ENCODE results near the gene PLXNA4.

PLXNA4 gene

DNA sequence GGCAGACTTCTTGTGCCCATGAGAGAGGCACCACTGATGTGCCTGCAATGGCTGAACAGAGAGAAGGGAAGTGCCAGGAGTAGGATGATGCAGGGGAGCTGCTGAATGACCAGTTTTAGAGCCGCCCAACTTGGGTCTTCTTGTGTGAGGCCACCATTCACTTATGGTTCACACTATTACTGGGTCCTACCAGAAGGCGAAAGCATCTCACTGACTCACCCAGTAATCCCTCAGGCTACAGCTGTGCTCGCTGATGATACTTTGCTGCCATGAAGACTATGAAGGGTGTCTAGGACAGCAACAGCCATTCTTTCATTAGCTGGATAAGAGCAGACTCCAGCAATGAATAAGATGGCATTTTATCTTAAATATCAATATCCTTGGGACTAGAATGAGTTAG is 47.6 kb downstream of the PLXNA4 start:
- in situ Hi-C loops (cut with HindIII; ENCODE audit: low pct_ligation_motif_present, low sequenced_read_pairs) = no loop called here
- no peak for DNase-seq
- no peaks in the 10 kb centered on the region for H3K36me3 ChIP-seq (replicated peaks)
- H3K4me3 ChIP-seq (ENCODE audit: low read depth, low read length) = no peak overlapping the region
- H3K27ac ChIP-seq = no peak overlapping the region
- no peaks in the 10 kb centered on the region for H3K27me3 ChIP-seq (replicated peaks)
- TF ChIP-seq, protein P1, sequence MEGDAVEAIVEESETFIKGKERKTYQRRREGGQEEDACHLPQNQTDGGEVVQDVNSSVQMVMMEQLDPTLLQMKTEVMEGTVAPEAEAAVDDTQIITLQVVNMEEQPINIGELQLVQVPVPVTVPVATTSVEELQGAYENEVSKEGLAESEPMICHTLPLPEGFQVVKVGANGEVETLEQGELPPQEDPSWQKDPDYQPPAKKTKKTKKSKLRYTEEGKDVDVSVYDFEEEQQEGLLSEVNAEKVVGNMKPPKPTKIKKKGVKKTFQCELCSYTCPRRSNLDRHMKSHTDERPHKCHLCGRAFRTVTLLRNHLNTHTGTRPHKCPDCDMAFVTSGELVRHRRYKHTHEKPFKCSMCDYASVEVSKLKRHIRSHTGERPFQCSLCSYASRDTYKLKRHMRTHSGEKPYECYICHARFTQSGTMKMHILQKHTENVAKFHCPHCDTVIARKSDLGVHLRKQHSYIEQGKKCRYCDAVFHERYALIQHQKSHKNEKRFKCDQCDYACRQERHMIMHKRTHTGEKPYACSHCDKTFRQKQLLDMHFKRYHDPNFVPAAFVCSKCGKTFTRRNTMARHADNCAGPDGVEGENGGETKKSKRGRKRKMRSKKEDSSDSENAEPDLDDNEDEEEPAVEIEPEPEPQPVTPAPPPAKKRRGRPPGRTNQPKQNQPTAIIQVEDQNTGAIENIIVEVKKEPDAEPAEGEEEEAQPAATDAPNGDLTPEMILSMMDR (IDR thresholded peaks at IDR 0.05; ENCODE audit: low read depth, low read length, missing control alignments) = no peak

DNA sequence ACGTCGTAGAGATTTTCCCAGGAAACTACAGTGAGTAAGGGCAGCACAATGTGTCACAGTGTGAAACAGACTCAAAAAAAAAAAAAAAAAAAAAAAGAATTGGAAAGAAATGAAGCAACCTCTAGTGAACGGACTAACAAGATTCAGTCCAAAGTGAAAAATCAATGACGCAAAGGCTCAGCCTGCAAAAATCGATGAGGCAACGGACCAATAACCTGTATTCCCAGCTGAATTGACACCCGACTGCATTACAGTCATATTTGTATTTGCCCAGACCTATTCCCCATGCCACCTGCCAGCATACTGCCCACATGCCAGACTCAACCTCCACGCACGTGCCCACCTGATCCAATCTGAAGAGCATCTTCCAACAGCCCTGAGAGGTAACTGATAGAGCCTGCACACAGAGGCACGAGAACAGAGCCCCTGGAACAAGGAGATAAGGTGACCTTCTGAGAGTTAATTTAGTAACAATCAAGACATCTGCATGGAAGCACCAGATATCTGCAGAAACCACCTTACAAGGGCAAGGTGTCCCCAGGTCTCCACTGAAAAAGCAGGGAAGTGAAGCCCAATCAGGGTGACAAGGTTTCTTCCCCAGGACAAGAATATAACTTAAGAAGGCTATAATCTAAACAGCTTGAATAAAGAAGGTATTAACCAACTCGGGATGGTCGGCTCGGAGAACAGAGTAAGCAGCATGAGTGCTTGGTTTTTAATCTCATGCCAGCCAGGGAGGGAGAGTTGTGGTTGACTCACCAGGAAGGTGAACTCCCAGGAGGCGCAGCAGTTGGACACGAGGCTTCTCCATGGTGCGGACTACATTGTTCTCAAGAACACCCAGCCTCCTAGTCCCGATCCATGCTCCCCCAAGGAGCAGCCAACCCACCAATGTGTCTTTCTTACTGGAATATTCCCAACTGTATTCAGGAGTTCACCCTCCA is 48.5 kb downstream of the PLXNA4 start:
- Histone ChIP-seq H3K27ac (no peak overlapping the region), H3K4me3 (ENCODE audit: low read depth, low read length) (no peak overlapping the region), H3K27me3 (replicated peaks) (no peaks in the 10 kb centered on the region), H3K36me3 (replicated peaks) (no peaks in the 10 kb centered on the region)
- TF ChIP-seq, protein P1 (IDR thresholded peaks at IDR 0.05; ENCODE audit: low read depth, low read length, missing control alignments) = no peak
- no peak for DNase-seq
- in situ Hi-C loops (cut with HindIII; ENCODE audit: low pct_ligation_motif_present, low sequenced_read_pairs) = no loop called here

DNA sequence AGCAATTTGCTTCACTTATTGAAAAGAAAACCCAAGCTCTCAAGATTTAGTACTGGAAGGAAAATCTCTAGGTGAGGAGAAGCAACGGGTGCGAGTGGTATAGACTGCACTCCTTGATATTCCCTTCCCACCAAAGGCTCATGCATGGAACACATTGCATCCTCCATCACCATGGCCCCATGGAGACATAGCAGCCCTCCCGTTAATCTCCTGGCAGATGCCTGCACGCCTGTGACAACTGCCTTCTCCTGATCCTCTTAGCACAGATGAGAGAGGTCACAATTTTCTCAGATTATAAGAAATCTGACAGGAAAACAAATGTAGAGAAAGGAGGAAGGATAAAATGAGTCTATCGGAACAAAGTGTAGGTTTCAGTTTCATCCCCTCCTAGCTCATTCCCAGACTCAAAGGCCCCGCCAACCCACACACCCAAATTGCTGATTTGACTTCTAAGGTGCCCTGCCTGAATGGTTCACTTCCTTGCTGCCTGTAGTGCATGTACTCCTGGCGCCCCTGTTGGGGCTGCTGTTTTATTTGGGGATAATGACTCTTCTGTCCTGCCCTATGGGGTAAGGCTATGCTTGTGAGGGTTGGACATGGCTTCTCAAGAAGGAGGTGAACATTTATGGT is 50.0 kb downstream of the PLXNA4 start:
- in situ Hi-C loops (cut with HindIII; ENCODE audit: low pct_ligation_motif_present, low sequenced_read_pairs) = no loop called here
- H3K36me3 ChIP-seq (replicated peaks) = no peaks in the 10 kb centered on the region
- no peak for DNase-seq
- no peak overlapping the region for H3K4me3 ChIP-seq (ENCODE audit: low read depth, low read length)
- no peak overlapping the region for H3K27ac ChIP-seq
- no peaks in the 10 kb centered on the region for H3K27me3 ChIP-seq (replicated peaks)
- TF ChIP-seq, protein P1 (IDR thresholded peaks at IDR 0.05; ENCODE audit: low read depth, low read length, missing control alignments) = no peak

DNA sequence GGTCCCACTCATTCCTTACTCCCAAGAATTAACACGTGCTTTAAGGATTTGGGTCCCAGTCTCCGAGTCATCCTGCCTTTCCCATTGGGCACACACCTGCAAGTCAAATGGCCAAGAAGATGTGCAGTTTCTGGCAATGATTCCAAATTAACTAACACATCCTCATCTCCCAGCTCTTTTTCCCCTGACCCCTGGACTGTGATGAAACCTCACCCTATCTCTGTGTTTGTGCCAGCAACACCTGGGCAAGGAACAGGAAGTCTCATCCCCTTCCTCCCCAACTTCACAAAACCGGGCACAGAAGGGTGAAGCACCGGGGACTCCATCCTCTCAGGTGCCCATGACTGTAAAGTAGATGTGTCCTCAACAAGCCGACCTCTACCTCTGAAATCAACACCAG is 54.8 kb downstream of the PLXNA4 start:
- DNase-seq = no peak
- Histone ChIP-seq H3K36me3 (replicated peaks) (no peaks in the 10 kb centered on the region), H3K4me3 (ENCODE audit: low read depth, low read length) (no peak overlapping the region), H3K27me3 (replicated peaks) (no peaks in the 10 kb centered on the region), H3K27ac (no peak overlapping the region)
- TF ChIP-seq, protein P1 (IDR thresholded peaks at IDR 0.05; ENCODE audit: low read depth, low read length, missing control alignments) = no peak
- in situ Hi-C loops (cut with HindIII; ENCODE audit: low pct_ligation_motif_present, low sequenced_read_pairs) = no loop called here

DNA sequence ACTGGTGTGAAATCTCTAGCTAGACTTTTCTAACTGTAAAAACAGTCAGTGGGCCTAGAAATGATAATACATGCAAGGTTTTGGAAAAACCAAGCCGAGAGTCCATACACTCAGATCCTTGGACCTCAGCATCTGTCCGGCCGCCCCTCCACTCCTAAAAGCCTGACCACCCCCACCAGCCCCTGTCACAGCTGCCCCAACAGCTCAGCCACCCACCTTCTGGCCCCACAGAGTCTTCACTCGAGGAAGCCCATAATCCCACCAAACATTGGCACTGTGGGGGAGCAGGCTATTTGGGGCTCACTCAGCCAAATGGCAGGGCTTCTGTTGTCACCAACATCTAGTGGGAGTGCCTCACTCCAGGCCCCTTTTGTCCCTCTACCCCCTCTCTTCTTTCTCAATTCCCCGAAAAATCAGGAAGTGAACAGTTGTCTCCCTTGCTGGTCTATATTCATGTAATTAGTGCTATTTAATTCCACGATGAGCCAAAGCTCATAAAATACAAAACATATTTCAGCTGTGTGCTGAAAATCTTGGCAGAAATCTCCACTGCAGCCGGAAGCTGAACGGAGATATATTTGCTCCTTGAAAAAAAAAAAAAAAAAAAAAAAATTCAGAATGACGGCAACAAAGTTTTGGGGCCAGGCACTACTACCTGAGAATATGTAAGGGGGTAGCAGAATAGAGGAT is 55.5 kb downstream of the PLXNA4 start:
- TF ChIP-seq, protein P1 (IDR thresholded peaks at IDR 0.05; ENCODE audit: low read depth, low read length, missing control alignments) = no peak
- in situ Hi-C loops (cut with HindIII; ENCODE audit: low pct_ligation_motif_present, low sequenced_read_pairs) = no loop called here
- H3K27ac ChIP-seq = no peak overlapping the region
- H3K36me3 ChIP-seq (replicated peaks) = no peaks in the 10 kb centered on the region
- H3K27me3 ChIP-seq (replicated peaks) = no peaks in the 10 kb centered on the region
- H3K4me3 ChIP-seq (ENCODE audit: low read depth, low read length) = no peak overlapping the region
- DNase-seq = no peak

Data from brain microvascular endothelial cell (primary cell).